Caco-2 (cell line): ENCODE data around the gene NKG7. TPM values are rescaled to one million over a fixed set of nuclear protein-coding genes. Genes with fewer than 3 reads are reported as not detected.

Source experiments
- BruUV-seq: library from RNA; stranded (reverse); fragments of 400-500 nt; replicated peaks from 2 replicates; lab custom pipeline; 2021; lab: Mats Ljungman, UMichigan
- CTCF ChIA-PET: fragments of 300-600 bp; sonication (Branson Sonifier 250); formaldehyde crosslinking; loops from one replicate; lab custom pipeline; 2022; ENCODE audit warnings: antibody characterized with exemption; lab: Charles Lee
- POLR2A ChIA-PET: fragments of 300-600 bp; sonication (Branson Sonifier 250); formaldehyde crosslinking; loops from one replicate; lab custom pipeline; 2022; ENCODE audit warnings: antibody characterized with exemption; lab: Charles Lee
- DNase-seq, 2 experiments: peaks; one replicate each; pipeline versions ENCODE4 v3.0.0 to v3.0.0-alpha.2; 2020 to 2022
- H3K27me3 ChIP-seq: replicated peaks from 2 replicates; pipeline ENCODE4 v1.6.0; 2011; ENCODE audit warnings: low read length; ENCODE audit not compliant: control insufficient read depth, insufficient read depth
- H3K36me3 ChIP-seq: 2 replicates; pipeline ENCODE4 v1.5.1; 2011; ENCODE audit warnings: low read length; ENCODE audit not compliant: control insufficient read depth, insufficient read depth
- H3K4me1 ChIP-seq: fragments of 250-450 bp; sonication (Bioruptor Pico); 2 replicates; pipeline ENCODE4 v1.5.1; 2020; ENCODE audit warnings: mild to moderate bottlenecking
- H3K4me3 ChIP-seq: 2 replicates; pipeline ENCODE4 v1.5.1; 2011; ENCODE audit warnings: low read depth, mild to moderate bottlenecking, control low read depth, low read length
- H3K9me3 ChIP-seq: fragments of 250-450 bp; sonication (Bioruptor Pico); 2 replicates; pipeline ENCODE4 v1.5.1; 2020; ENCODE audit warnings: mild to moderate bottlenecking, moderate library complexity
- H3K27ac Mint-ChIP-seq: one replicate; pipeline ENCODE4 v1.8.0; 2022; ENCODE audit warnings: mixed read lengths; ENCODE audit not compliant: unreplicated experiment
- H3K27me3 Mint-ChIP-seq: one replicate; pipeline ENCODE4 v1.8.0; 2022; ENCODE audit warnings: mixed read lengths; ENCODE audit not compliant: insufficient read depth, unreplicated experiment
- H3K36me3 Mint-ChIP-seq: one replicate; pipeline ENCODE4 v1.8.0; 2022; ENCODE audit warnings: mild to moderate bottlenecking, mixed read lengths; ENCODE audit not compliant: insufficient read depth, unreplicated experiment
- H3K4me1 Mint-ChIP-seq: one replicate; pipeline ENCODE4 v1.8.0; 2022; ENCODE audit warnings: low read depth, mixed read lengths; ENCODE audit not compliant: unreplicated experiment
- H3K4me3 Mint-ChIP-seq: one replicate; pipeline ENCODE4 v1.8.0; 2022; ENCODE audit warnings: mild to moderate bottlenecking, moderate library complexity, mixed read lengths; ENCODE audit not compliant: unreplicated experiment
- H3K9me3 Mint-ChIP-seq: one replicate; pipeline ENCODE4 v1.8.0; 2022; ENCODE audit warnings: mixed read lengths; ENCODE audit not compliant: unreplicated experiment
- intact Hi-C: fragments of 100-400 bp; cut with micrococcal nuclease; formaldehyde crosslinking; loops from one replicate; pipeline ENCODE4 v1.10.0; 2022; ENCODE audit not compliant: unreplicated experiment
- total RNA-seq: library from RNA; stranded (reverse); gene quantifications from 2 replicates; pipeline ENCODE4 v1.2.3, GENCODE V29; 2022
- TF ChIP-seq, protein P1 (sequence below), 2 experiments: fragments of 200-600 bp in 1 of 2; IDR thresholded peaks; 1 replicate in 1 of 2; 2 replicates in 1 of 2; pipeline versions ENCODE4 v1.5.1 to v1.8.0; 2011 to 2022; ENCODE audit warnings: antibody characterized with exemption in 1 of 2, control low read depth in 1 of 2, inconsistent platforms in 1 of 2, low read depth in 1 of 2, low read length in 1 of 2, mild to moderate bottlenecking in 1 of 2, moderate library complexity in 1 of 2; ENCODE audit not compliant: insufficient read depth in 1 of 2, severe bottlenecking in 1 of 2, unreplicated experiment in 1 of 2

Gene NKG7
- total RNA-seq, 1 experiment from 2014 or later, result not detected

DNA sequence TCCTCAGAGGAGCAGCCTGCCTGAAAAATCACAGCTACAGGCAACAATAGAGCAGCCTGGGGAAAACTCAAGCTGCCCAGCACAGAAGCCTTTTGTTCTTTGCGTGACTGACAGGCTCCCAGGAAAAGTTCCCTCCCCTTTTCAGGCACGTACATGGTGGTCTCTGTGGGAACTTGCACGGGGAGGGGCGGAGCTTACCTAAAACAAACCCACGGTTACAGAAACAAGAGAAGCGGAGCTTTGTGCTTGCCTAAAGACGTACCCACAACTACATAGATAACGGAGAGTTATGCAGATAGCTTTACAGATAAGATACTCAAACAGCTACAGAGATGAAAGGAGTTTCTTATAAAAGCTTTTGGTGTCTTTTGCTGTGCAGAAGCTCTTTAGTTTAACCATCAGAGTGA is 17.7 kb downstream of the NKG7 start:
- peaks cover 63% of the 10 kb centered on the region for H3K36me3 Mint-ChIP-seq
- H3K4me3 ChIP-seq, result no peak overlapping the region
- CTCF ChIA-PET, result interaction anchor here (0.6 to 1.8 kb wide), 7 partner anchors 8 to 630 kb away, joined by 4 to 46 read pairs (median 6); partner anchors contain the start of gene VSIG10L
- DNase-seq, result peak; percentile 91 to 96
- no peaks in the 10 kb centered on the region for H3K9me3 ChIP-seq
- peak overlapping the region; percentile 90 for H3K4me3 Mint-ChIP-seq
- no TSS peak for BruUV-seq
- intact Hi-C loops, result loop anchor here (1.0 kb wide), 3 partner anchors 8 to 15 kb away; no protein-coding TSS in a partner anchor
- peaks cover 5% of the 10 kb centered on the region for H3K36me3 ChIP-seq
- POLR2A ChIA-PET, result interaction anchor here (0.6 to 2.0 kb wide), 9 partner anchors 8 to 53 kb away, joined by 3 to 41 read pairs (median 14); partner anchors contain the start of gene ETFB
- peaks cover 46% of the 10 kb centered on the region for H3K4me1 Mint-ChIP-seq
- no peaks in the 10 kb centered on the region for H3K27me3 ChIP-seq
- peak overlapping the region; percentile 92 for H3K27ac Mint-ChIP-seq
- H3K4me1 ChIP-seq, result peaks cover 41% of the 10 kb centered on the region
- TF ChIP-seq, protein P1, sequence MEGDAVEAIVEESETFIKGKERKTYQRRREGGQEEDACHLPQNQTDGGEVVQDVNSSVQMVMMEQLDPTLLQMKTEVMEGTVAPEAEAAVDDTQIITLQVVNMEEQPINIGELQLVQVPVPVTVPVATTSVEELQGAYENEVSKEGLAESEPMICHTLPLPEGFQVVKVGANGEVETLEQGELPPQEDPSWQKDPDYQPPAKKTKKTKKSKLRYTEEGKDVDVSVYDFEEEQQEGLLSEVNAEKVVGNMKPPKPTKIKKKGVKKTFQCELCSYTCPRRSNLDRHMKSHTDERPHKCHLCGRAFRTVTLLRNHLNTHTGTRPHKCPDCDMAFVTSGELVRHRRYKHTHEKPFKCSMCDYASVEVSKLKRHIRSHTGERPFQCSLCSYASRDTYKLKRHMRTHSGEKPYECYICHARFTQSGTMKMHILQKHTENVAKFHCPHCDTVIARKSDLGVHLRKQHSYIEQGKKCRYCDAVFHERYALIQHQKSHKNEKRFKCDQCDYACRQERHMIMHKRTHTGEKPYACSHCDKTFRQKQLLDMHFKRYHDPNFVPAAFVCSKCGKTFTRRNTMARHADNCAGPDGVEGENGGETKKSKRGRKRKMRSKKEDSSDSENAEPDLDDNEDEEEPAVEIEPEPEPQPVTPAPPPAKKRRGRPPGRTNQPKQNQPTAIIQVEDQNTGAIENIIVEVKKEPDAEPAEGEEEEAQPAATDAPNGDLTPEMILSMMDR (IDR thresholded peaks at IDR 0.05; ENCODE audit: insufficient read depth in 1 of 2, low read depth in 1 of 2, low read length in 1 of 2, severe bottlenecking in 1 of 2, unreplicated experiment in 1 of 2), result no peak
- H3K9me3 Mint-ChIP-seq, result no peaks in the 10 kb centered on the region
- no peaks in the 10 kb centered on the region for H3K27me3 Mint-ChIP-seq

DNA sequence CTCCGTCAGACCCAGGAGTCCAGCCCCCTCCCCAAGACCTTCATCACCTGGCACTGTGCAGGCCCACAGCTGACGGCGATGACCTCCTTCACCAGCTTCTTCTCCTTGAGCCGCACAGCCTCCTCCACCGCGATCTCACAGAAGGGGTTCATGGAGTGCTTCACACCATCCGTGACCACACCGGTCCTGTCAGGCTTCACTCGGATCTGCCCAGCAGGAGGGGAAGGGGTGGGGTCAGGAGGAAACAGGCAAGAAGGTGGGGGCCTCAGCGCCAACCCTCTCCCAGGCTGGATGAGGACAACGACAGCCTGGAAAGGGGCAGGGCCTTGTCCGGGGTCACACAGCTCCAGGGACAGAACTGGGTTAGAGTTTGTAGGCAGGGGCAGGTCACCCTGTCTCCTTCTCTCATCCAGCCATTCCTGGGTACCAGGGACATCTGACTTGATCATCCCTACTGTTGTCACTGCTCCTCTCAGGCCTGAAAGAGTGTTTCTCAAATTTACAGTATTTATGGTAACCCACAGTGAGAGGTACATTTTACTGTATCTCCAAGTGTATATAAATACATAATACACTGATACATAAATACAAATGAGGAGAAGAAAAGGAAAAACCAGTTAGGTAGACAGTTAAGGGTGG is 18.2 kb downstream of the NKG7 start:
- H3K36me3 Mint-ChIP-seq, result peaks cover 63% of the 10 kb centered on the region
- POLR2A ChIA-PET, result interaction anchor here (0.6 to 2.0 kb wide), 9 partner anchors 9 to 53 kb away, joined by 3 to 41 read pairs (median 14); partner anchors contain the start of gene ETFB
- DNase-seq, result peak; percentile 72 to 79
- peak overlapping the region; percentile 90 for H3K4me3 Mint-ChIP-seq
- no peaks in the 10 kb centered on the region for H3K27me3 Mint-ChIP-seq
- TF ChIP-seq, protein P1 (IDR thresholded peaks at IDR 0.05; ENCODE audit: insufficient read depth in 1 of 2, low read depth in 1 of 2, low read length in 1 of 2, severe bottlenecking in 1 of 2, unreplicated experiment in 1 of 2), result peak in 1 of 2 experiments; percentile 49
- peaks cover 46% of the 10 kb centered on the region for H3K4me1 Mint-ChIP-seq
- H3K27me3 ChIP-seq, result no peaks in the 10 kb centered on the region
- H3K9me3 Mint-ChIP-seq, result no peaks in the 10 kb centered on the region
- CTCF ChIA-PET, result interaction anchor here (0.6 to 1.8 kb wide), 7 partner anchors 9 to 629 kb away, joined by 4 to 46 read pairs (median 6); partner anchors contain the start of gene VSIG10L
- peak overlapping the region; percentile 92 for H3K27ac Mint-ChIP-seq
- peak overlapping the region; percentile 13 for H3K4me3 ChIP-seq
- H3K36me3 ChIP-seq, result peaks cover 5% of the 10 kb centered on the region
- BruUV-seq, result TSS peak; percentile 39
- no peaks in the 10 kb centered on the region for H3K9me3 ChIP-seq
- intact Hi-C loops, result loop anchor here (1.0 kb wide), 3 partner anchors 8 to 15 kb away; no protein-coding TSS in a partner anchor
- peaks cover 42% of the 10 kb centered on the region for H3K4me1 ChIP-seq

DNA sequence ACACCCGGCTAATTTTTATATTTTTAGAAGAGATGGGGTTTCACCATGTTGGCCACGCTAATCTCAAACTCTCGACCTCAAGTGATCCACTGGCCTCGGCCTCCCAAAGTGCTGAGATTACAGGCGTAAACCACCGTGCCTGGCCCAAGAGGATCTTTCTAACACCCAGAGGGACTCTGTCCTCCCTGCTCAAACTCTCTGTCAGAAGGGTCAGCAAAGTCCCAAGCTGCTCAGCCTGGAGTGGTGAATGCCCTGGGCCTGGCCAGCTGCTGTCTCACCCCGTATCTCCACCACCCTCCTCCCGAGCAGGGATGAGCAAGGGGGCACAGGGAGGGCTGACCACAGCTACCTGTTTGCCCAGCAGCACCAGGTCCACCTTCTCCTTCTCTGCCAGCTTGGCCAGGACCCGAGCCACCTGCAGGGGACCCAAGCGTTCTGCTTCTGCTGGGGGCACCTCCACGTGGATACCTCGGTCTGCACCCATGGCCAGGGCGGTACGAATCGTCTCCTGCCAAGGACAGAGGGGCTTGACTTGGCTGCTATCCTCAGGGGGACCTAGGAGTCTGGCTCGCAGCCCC is 19.6 kb downstream of the NKG7 start:
- intact Hi-C loops, result no loop called here
- peaks cover 43% of the 10 kb centered on the region for H3K4me1 ChIP-seq
- H3K27me3 Mint-ChIP-seq, result no peaks in the 10 kb centered on the region
- H3K4me3 ChIP-seq, result no peak overlapping the region
- H3K4me3 Mint-ChIP-seq, result peak overlapping the region; percentile 4
- ChIA-PET CTCF (no interaction called here), POLR2A (no interaction called here)
- H3K27ac Mint-ChIP-seq, result peak overlapping the region; percentile 79
- peaks cover 45% of the 10 kb centered on the region for H3K4me1 Mint-ChIP-seq
- H3K36me3 Mint-ChIP-seq, result peaks cover 67% of the 10 kb centered on the region
- TF ChIP-seq, protein P1 (IDR thresholded peaks at IDR 0.05; ENCODE audit: insufficient read depth in 1 of 2, low read depth in 1 of 2, low read length in 1 of 2, severe bottlenecking in 1 of 2, unreplicated experiment in 1 of 2), result no peak
- peaks cover 5% of the 10 kb centered on the region for H3K36me3 ChIP-seq
- BruUV-seq, result no TSS peak
- no peaks in the 10 kb centered on the region for H3K27me3 ChIP-seq
- no peaks in the 10 kb centered on the region for H3K9me3 ChIP-seq
- DNase-seq, result no peak
- H3K9me3 Mint-ChIP-seq, result no peaks in the 10 kb centered on the region
